SK-N-SH (cell line): Measurements from ENCODE around the gene C10orf90. TPM values are rescaled to one million over a fixed set of nuclear protein-coding genes. Genes with fewer than 3 reads are reported as not detected.

ENCODE experiments used
- CTCF ChIA-PET: fragments of 300-600, 350-600 bp; formaldehyde crosslinking; extraction: SDS; loops from one replicate; lab custom pipeline; 2021; lab: Yijun Ruan, JAX
- POLR2A ChIA-PET: fragments of 350-600 bp; sonication (Branson Sonifier 250); formaldehyde crosslinking; extraction: SDS; loops from one replicate; lab custom pipeline; 2020; ENCODE audit warnings: antibody characterized with exemption, inconsistent platforms; lab: Yijun Ruan, JAX
- DNase-seq: peaks from one replicate; pipeline ENCODE4 v3.0.0; 2012
- H2AFZ ChIP-seq: fragments of 200-600 bp; sonication (generic); 2 replicates; pipeline ENCODE4 v1.8.1; 2016; ENCODE audit warnings: antibody characterized with exemption, mild to moderate bottlenecking, low read depth
- H3F3A ChIP-seq: fragments of 200-600 bp; sonication (generic); replicated peaks from 2 replicates; pipeline ENCODE3; 2016; ENCODE audit warnings: antibody characterized with exemption, mild to moderate bottlenecking; ENCODE audit not compliant: insufficient read depth
- H3K27ac ChIP-seq, 2 experiments: fragments of 200-500 bp in 1 of 2; fragments of 200-600 bp in 1 of 2; sonication (Bioruptor generic) in 1 of 2; sonication (generic), shearing (Covaris generic) in 1 of 2; 2 replicates each; pipeline versions ENCODE4 v1.5.1 to v1.6.1; 2014 to 2016; ENCODE audit warnings: low read depth in 2 of 2, inconsistent platforms in 1 of 2, low read length in 1 of 2, mild to moderate bottlenecking in 1 of 2, mixed read lengths in 1 of 2
- H3K27me3 ChIP-seq: fragments of 200-600 bp; sonication (generic), shearing (Covaris generic); 2 replicates; pipeline ENCODE4 v1.6.1; 2016; ENCODE audit warnings: mixed run types; ENCODE audit not compliant: insufficient read depth
- H3K36me3 ChIP-seq, 2 experiments: fragments of 200-500 bp in 1 of 2; fragments of 200-600 bp in 1 of 2; sonication (Bioruptor generic) in 1 of 2; sonication (generic) in 1 of 2; replicated peaks in 1 of 2; 2 replicates each; pipeline versions ENCODE3 to v1.5.1; 2014 to 2016; ENCODE audit warnings: low read length in 1 of 2, mild to moderate bottlenecking in 1 of 2; ENCODE audit not compliant: insufficient read depth in 2 of 2, control insufficient read depth in 1 of 2
- H3K4me1 ChIP-seq, 2 experiments: fragments of 200-500 bp in 1 of 2; fragments of 200-600 bp in 1 of 2; sonication (Bioruptor generic) in 1 of 2; sonication (generic), shearing (Covaris generic) in 1 of 2; 2 replicates each; pipeline versions ENCODE4 v1.5.1 to v1.6.1; 2014 to 2016; ENCODE audit warnings: low read depth in 1 of 2, low read length in 1 of 2, mixed run types in 1 of 2; ENCODE audit not compliant: insufficient read depth in 2 of 2, control insufficient read depth in 1 of 2
- H3K4me2 ChIP-seq: fragments of 200-600 bp; sonication (generic), shearing (Covaris generic); 2 replicates; pipeline ENCODE4 v1.6.1; 2017; ENCODE audit warnings: mixed run types
- H3K4me3 ChIP-seq, 2 experiments: fragments of 200-500 bp in 1 of 2; fragments of 200-600 bp in 1 of 2; sonication (Bioruptor generic) in 1 of 2; sonication (generic), shearing (Covaris generic) in 1 of 2; 2 replicates each; pipeline versions ENCODE4 v1.5.1 to v1.8.1; 2014 to 2016; ENCODE audit warnings: low read depth in 2 of 2, inconsistent platforms in 1 of 2, low read length in 1 of 2, mild to moderate bottlenecking in 1 of 2, mixed read lengths in 1 of 2, moderate library complexity in 1 of 2
- H3K79me2 ChIP-seq: fragments of 200-600 bp; sonication (generic); 2 replicates; pipeline ENCODE4 v1.8.1; 2017; ENCODE audit warnings: mild to moderate bottlenecking; ENCODE audit not compliant: insufficient read depth
- H3K9ac ChIP-seq: fragments of 200-600 bp; sonication (generic); 2 replicates; pipeline ENCODE4 v1.6.1; 2017; ENCODE audit warnings: mixed run types
- H3K9me2 ChIP-seq: fragments of 200-600 bp; sonication (generic); 2 replicates; pipeline ENCODE4 v1.6.1; 2017; ENCODE audit warnings: mixed run types
- H3K9me3 ChIP-seq: fragments of 200-600 bp; sonication (generic); 2 replicates; pipeline ENCODE4 v1.6.1; 2017; ENCODE audit warnings: mixed run types, mild to moderate bottlenecking, moderate library complexity
- H4K20me1 ChIP-seq: fragments of 200-600 bp; sonication (generic); 2 replicates; pipeline ENCODE4 v1.6.1; 2017; ENCODE audit warnings: mild to moderate bottlenecking, mixed run types; ENCODE audit not compliant: insufficient read depth
- FOSL2 ChIP-seq: IDR thresholded peaks from 2 replicates; pipeline ENCODE4 v1.4.0; 2012; ENCODE audit warnings: low read depth, mild to moderate bottlenecking, moderate library complexity, borderline replicate concordance
- GATA2 ChIP-seq: sonication (generic); formaldehyde crosslinking; IDR thresholded peaks from 2 replicates; pipeline ENCODE4 v1.5.0; 2020; ENCODE audit warnings: mild to moderate bottlenecking, missing genetic modification reagents
- MEF2A ChIP-seq: IDR thresholded peaks from 2 replicates; pipeline ENCODE4 v1.4.0; 2012; ENCODE audit warnings: low read depth, borderline replicate concordance
- MXI1 ChIP-seq: IDR thresholded peaks from 2 replicates; pipeline ENCODE4 v1.6.1; 2012; ENCODE audit warnings: mild to moderate bottlenecking, low read depth, low read length, improper control_type of control experiment
- NRF1 ChIP-seq: IDR thresholded peaks from 2 replicates; pipeline ENCODE4 v1.6.1; 2012; ENCODE audit warnings: low read depth, mild to moderate bottlenecking, low read length
- POLR2AphosphoS5 ChIP-seq: IDR thresholded peaks from 2 replicates; pipeline ENCODE4 v1.6.1; 2012; ENCODE audit warnings: low read depth, low read length
- RCOR1 ChIP-seq: fragments of 150-350 bp; IDR thresholded peaks from 2 replicates; pipeline ENCODE4 v1.6.1; 2017; ENCODE audit warnings: antibody characterized with exemption, low read length
- RFX5 ChIP-seq: IDR thresholded peaks from 2 replicates; pipeline ENCODE4 v1.6.1; 2012; ENCODE audit warnings: mild to moderate bottlenecking, improper control_type of control experiment, low read length
- SIN3A ChIP-seq: IDR thresholded peaks from 2 replicates; pipeline ENCODE4 v1.6.1; 2012; ENCODE audit warnings: low read depth, mild to moderate bottlenecking, low read length, moderate library complexity, borderline replicate concordance
- YY1 ChIP-seq: IDR thresholded peaks from 2 replicates; pipeline ENCODE4 v1.4.0; 2012; ENCODE audit warnings: low read depth, mild to moderate bottlenecking
- WGBS: methylation state at CpG from one replicate; pipeline ENCODE4 v1.1.6; 2017; ENCODE audit warnings: low lambda C conversion rate; 5-methylcytosine and 5-hydroxymethylcytosine counted together
- polyA plus RNA-seq, 3 experiments: library from polyadenylated mRNA; depleted of rRNA; stranded (reverse); fragments of >200 nt; gene quantifications; 2 replicates each; pipeline ENCODE4 v1.2.3, GENCODE V29; 2012
- TF ChIP-seq, protein P1 (sequence below): IDR thresholded peaks from 2 replicates; pipeline ENCODE4 v1.4.0; 2012; ENCODE audit warnings: low read depth
- TF ChIP-seq, protein P2 (sequence below): IDR thresholded peaks from 2 replicates; pipeline ENCODE4 v1.6.1; 2012; ENCODE audit warnings: mild to moderate bottlenecking, low read depth, low read length, moderate library complexity
- TF ChIP-seq, protein P3 (sequence below): IDR thresholded peaks from 2 replicates; pipeline ENCODE4 v1.4.0; 2012; ENCODE audit warnings: low read depth, borderline replicate concordance
- TF ChIP-seq, protein P4 (sequence below): fragments of 200-600 bp; sonication (generic); IDR thresholded peaks from 2 replicates; pipeline ENCODE4 v1.6.1; 2017; ENCODE audit warnings: antibody characterized with exemption, mild to moderate bottlenecking, moderate library complexity
- TF ChIP-seq, protein P5 (sequence below): IDR thresholded peaks from 2 replicates; pipeline ENCODE4; 2012

Gene C10orf90
- polyA plus RNA-seq, 1 of the 3 experiments (the other 2 are of a cell fraction) = 0.21 TPM

DNA sequence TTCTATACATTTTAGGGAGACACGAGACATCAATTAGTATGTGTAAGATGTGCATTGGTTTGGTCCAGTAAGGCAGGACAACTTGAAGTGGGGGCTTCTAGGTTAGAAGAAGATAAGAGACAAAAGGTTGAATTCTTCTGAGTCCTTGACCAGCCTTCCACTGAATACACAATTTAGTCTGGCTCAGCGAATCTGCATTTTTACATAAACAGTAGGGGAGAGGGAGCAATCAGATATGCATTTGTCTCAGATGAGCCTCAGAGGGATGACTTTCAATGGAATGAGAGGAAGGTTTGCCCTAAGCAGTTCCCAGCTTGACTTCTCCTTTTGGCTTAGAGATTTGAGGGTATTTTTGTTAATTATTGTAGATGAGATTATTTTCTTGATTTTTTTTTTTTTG is 20.0 kb upstream of the C10orf90 start:
- H4K20me1 ChIP-seq = no peaks in the 10 kb centered on the region
- H3K9me2 ChIP-seq = no peaks in the 10 kb centered on the region
- no peak overlapping the region for H3K4me2 ChIP-seq
- no peaks in the 10 kb centered on the region for H3F3A ChIP-seq
- no peak overlapping the region for H3K27ac ChIP-seq
- H3K36me3 ChIP-seq = no peaks in the 10 kb centered on the region
- H2AFZ ChIP-seq = no peak overlapping the region
- 3% methylated on average over 2 of the region's 2 CpGs for WGBS
- DNase-seq = no peak
- H3K27me3 ChIP-seq = no peaks in the 10 kb centered on the region
- H3K4me1 ChIP-seq = no peaks in the 10 kb centered on the region
- TF ChIP-seq, protein P1, sequence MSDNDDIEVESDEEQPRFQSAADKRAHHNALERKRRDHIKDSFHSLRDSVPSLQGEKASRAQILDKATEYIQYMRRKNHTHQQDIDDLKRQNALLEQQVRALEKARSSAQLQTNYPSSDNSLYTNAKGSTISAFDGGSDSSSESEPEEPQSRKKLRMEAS = no peak
- TF ChIP-seq RFX5 = no peak
- no peak for TF ChIP-seq POLR2AphosphoS5
- no peak for TF ChIP-seq FOSL2
- TF ChIP-seq, protein P2, sequence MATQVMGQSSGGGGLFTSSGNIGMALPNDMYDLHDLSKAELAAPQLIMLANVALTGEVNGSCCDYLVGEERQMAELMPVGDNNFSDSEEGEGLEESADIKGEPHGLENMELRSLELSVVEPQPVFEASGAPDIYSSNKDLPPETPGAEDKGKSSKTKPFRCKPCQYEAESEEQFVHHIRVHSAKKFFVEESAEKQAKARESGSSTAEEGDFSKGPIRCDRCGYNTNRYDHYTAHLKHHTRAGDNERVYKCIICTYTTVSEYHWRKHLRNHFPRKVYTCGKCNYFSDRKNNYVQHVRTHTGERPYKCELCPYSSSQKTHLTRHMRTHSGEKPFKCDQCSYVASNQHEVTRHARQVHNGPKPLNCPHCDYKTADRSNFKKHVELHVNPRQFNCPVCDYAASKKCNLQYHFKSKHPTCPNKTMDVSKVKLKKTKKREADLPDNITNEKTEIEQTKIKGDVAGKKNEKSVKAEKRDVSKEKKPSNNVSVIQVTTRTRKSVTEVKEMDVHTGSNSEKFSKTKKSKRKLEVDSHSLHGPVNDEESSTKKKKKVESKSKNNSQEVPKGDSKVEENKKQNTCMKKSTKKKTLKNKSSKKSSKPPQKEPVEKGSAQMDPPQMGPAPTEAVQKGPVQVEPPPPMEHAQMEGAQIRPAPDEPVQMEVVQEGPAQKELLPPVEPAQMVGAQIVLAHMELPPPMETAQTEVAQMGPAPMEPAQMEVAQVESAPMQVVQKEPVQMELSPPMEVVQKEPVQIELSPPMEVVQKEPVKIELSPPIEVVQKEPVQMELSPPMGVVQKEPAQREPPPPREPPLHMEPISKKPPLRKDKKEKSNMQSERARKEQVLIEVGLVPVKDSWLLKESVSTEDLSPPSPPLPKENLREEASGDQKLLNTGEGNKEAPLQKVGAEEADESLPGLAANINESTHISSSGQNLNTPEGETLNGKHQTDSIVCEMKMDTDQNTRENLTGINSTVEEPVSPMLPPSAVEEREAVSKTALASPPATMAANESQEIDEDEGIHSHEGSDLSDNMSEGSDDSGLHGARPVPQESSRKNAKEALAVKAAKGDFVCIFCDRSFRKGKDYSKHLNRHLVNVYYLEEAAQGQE = no peak
- no peak for TF ChIP-seq YY1
- no peak for TF ChIP-seq SIN3A
- TF ChIP-seq MEF2A = no peak
- TF ChIP-seq, protein P3, sequence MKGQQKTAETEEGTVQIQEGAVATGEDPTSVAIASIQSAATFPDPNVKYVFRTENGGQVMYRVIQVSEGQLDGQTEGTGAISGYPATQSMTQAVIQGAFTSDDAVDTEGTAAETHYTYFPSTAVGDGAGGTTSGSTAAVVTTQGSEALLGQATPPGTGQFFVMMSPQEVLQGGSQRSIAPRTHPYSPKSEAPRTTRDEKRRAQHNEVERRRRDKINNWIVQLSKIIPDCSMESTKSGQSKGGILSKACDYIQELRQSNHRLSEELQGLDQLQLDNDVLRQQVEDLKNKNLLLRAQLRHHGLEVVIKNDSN = no peak
- no peak for TF ChIP-seq MXI1
- no peak for TF ChIP-seq NRF1
- TF ChIP-seq GATA2 (CRISPR knock-in tag) = no peak
- TF ChIP-seq, protein P4, sequence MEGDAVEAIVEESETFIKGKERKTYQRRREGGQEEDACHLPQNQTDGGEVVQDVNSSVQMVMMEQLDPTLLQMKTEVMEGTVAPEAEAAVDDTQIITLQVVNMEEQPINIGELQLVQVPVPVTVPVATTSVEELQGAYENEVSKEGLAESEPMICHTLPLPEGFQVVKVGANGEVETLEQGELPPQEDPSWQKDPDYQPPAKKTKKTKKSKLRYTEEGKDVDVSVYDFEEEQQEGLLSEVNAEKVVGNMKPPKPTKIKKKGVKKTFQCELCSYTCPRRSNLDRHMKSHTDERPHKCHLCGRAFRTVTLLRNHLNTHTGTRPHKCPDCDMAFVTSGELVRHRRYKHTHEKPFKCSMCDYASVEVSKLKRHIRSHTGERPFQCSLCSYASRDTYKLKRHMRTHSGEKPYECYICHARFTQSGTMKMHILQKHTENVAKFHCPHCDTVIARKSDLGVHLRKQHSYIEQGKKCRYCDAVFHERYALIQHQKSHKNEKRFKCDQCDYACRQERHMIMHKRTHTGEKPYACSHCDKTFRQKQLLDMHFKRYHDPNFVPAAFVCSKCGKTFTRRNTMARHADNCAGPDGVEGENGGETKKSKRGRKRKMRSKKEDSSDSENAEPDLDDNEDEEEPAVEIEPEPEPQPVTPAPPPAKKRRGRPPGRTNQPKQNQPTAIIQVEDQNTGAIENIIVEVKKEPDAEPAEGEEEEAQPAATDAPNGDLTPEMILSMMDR = no peak
- no peak for TF ChIP-seq RCOR1
- TF ChIP-seq, protein P5, sequence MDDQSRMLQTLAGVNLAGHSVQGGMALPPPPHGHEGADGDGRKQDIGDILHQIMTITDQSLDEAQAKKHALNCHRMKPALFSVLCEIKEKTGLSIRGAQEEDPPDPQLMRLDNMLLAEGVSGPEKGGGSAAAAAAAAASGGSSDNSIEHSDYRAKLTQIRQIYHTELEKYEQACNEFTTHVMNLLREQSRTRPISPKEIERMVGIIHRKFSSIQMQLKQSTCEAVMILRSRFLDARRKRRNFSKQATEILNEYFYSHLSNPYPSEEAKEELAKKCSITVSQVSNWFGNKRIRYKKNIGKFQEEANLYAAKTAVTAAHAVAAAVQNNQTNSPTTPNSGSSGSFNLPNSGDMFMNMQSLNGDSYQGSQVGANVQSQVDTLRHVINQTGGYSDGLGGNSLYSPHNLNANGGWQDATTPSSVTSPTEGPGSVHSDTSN = no peak
- no peaks in the 10 kb centered on the region for H3K9me3 ChIP-seq
- no peak overlapping the region for H3K4me3 ChIP-seq
- POLR2A ChIA-PET = no interaction called here
- CTCF ChIA-PET = no interaction called here
- H3K79me2 ChIP-seq = no peaks in the 10 kb centered on the region
- H3K9ac ChIP-seq = no peak overlapping the region
